Measurements from ENCODE around the gene BRICD5. TPM values are rescaled to one million over a fixed set of nuclear protein-coding genes. Genes with fewer than 3 reads are reported as not detected.

Gene BRICD5
- total RNA-seq, 1 experiment from 2014 or later, result 4.8 TPM

GRCh38 chr16:2206780-2207433, 3.8 kb downstream of the BRICD5 start:
- TF ChIP-seq CTCF (conservative IDR thresholded peaks at IDR 0.05; ENCODE audit: low read depth, low read length), result no peak
- no peak for TF ChIP-seq EZH2phosphoT487 (IDR thresholded peaks at IDR 0.05; ENCODE audit: borderline replicate concordance, low read length)
- TF ChIP-seq EZH2 (IDR thresholded peaks at IDR 0.05; ENCODE audit: low read length, unreplicated experiment), result no peak
- peaks cover 16% of the 10 kb centered on the region for H3K4me1 ChIP-seq (ENCODE audit: insufficient read depth, low read length)
- H3K4me2 ChIP-seq (ENCODE audit: low read length), result peak overlapping the region; percentile 96
- intact Hi-C loops (cut with micrococcal nuclease), result no loop called here
- H3K27me3 ChIP-seq (ENCODE audit: low read length), result no peaks in the 10 kb centered on the region
- DNase-seq, result no peak
- H3K79me2 ChIP-seq (ENCODE audit: low read length), result peaks cover 28% of the 10 kb centered on the region
- no peak overlapping the region for H3K9ac ChIP-seq (ENCODE audit: low read length)
- no peaks in the 10 kb centered on the region for H3F3A ChIP-seq (ENCODE audit: low read length, unreplicated experiment)
- POLR2A ChIA-PET (ENCODE audit: unreplicated experiment), result no interaction called here
- H3K36me3 ChIP-seq (ENCODE audit: low read depth, low read length), result no peaks in the 10 kb centered on the region
- H3K27ac ChIP-seq (ENCODE audit: low read length), result no peak overlapping the region
- CTCF ChIA-PET, result interaction anchor here (0.5 kb wide), 1 partner anchor 11 kb away, joined by 4 read pairs; no protein-coding TSS in a partner anchor
- H3K4me3 ChIP-seq (ENCODE audit: low read length), result peak overlapping the region; percentile 85; the same call in 1 of the 2 replicates
- no peaks in the 10 kb centered on the region for H4K20me1 ChIP-seq (ENCODE audit: low read length)
- H3K9me2 ChIP-seq (replicated peaks; ENCODE audit: low read length), result no peaks in the 10 kb centered on the region
- no peak for ATAC-seq
- no peaks in the 10 kb centered on the region for H3K9me3 ChIP-seq (ENCODE audit: low read length)
- no peak overlapping the region for H2AFZ ChIP-seq (ENCODE audit: low read length)
- BruUV-seq (replicated peaks), result no TSS peak

GRCh38 chr16:2206420-2206779, 4.3 kb downstream of the BRICD5 start:
- no peak for TF ChIP-seq CTCF (conservative IDR thresholded peaks at IDR 0.05; ENCODE audit: low read depth, low read length)
- no peak for TF ChIP-seq EZH2phosphoT487 (IDR thresholded peaks at IDR 0.05; ENCODE audit: borderline replicate concordance, low read length)
- no peak for TF ChIP-seq EZH2 (IDR thresholded peaks at IDR 0.05; ENCODE audit: low read length, unreplicated experiment)
- Histone ChIP-seq H4K20me1 (ENCODE audit: low read length) (no peaks in the 10 kb centered on the region), H3K79me2 (ENCODE audit: low read length) (peaks cover 25% of the 10 kb centered on the region), H3K4me1 (ENCODE audit: insufficient read depth, low read length) (peaks cover 14% of the 10 kb centered on the region), H2AFZ (ENCODE audit: low read length) (no peak overlapping the region), H3K4me2 (ENCODE audit: low read length) (peak overlapping the region; percentile 96), H3F3A (ENCODE audit: low read length, unreplicated experiment) (no peaks in the 10 kb centered on the region), H3K9me2 (replicated peaks; ENCODE audit: low read length) (no peaks in the 10 kb centered on the region), H3K9me3 (ENCODE audit: low read length) (no peaks in the 10 kb centered on the region), H3K27ac (ENCODE audit: low read length) (no peak overlapping the region), H3K36me3 (ENCODE audit: low read depth, low read length) (no peaks in the 10 kb centered on the region), H3K9ac (ENCODE audit: low read length) (peak overlapping the region; percentile 96), H3K27me3 (ENCODE audit: low read length) (no peaks in the 10 kb centered on the region), H3K4me3 (ENCODE audit: low read length) (peak overlapping the region; percentile 85)
- CTCF ChIA-PET, result interaction anchor here (0.5 kb wide), 1 partner anchor 10 kb away, joined by 4 read pairs; no protein-coding TSS in a partner anchor
- DNase-seq, result no peak
- POLR2A ChIA-PET (ENCODE audit: unreplicated experiment), result no interaction called here
- ATAC-seq, result no peak
- BruUV-seq (replicated peaks), result no TSS peak
- intact Hi-C loops (cut with micrococcal nuclease), result no loop called here

- no peaks in the 10 kb centered on the region for H3F3A ChIP-seq (ENCODE audit: low read length, unreplicated experiment)
- peaks cover 25% of the 10 kb centered on the region for H3K79me2 ChIP-seq (ENCODE audit: low read length)
- H4K20me1 ChIP-seq (ENCODE audit: low read length), result no peaks in the 10 kb centered on the region
- no peaks in the 10 kb centered on the region for H3K36me3 ChIP-seq (ENCODE audit: low read depth, low read length)
- ChIA-PET POLR2A (ENCODE audit: unreplicated experiment) (no interaction called here), CTCF (no interaction called here)
- peak overlapping the region; percentile 74 for H2AFZ ChIP-seq (ENCODE audit: low read length)
- no peaks in the 10 kb centered on the region for H3K9me2 ChIP-seq (replicated peaks; ENCODE audit: low read length)
- H3K4me3 ChIP-seq (ENCODE audit: low read length), result peak overlapping the region; percentile 85
- TF ChIP-seq CTCF (conservative IDR thresholded peaks at IDR 0.05; ENCODE audit: low read depth, low read length), result no peak
- no peak for TF ChIP-seq EZH2 (IDR thresholded peaks at IDR 0.05; ENCODE audit: low read length, unreplicated experiment)
- no peak for TF ChIP-seq EZH2phosphoT487 (IDR thresholded peaks at IDR 0.05; ENCODE audit: borderline replicate concordance, low read length)
- peak overlapping the region; percentile 96 for H3K9ac ChIP-seq (ENCODE audit: low read length)
- peaks cover 14% of the 10 kb centered on the region for H3K4me1 ChIP-seq (ENCODE audit: insufficient read depth, low read length)
- no peak for DNase-seq
- H3K27ac ChIP-seq (ENCODE audit: low read length), result peak overlapping the region; percentile 69
- TSS peak; percentile 55 for BruUV-seq (replicated peaks)
- no peaks in the 10 kb centered on the region for H3K27me3 ChIP-seq (ENCODE audit: low read length)
- no peaks in the 10 kb centered on the region for H3K9me3 ChIP-seq (ENCODE audit: low read length)
- H3K4me2 ChIP-seq (ENCODE audit: low read length), result peak overlapping the region; percentile 96
- peak; percentile 41 for ATAC-seq
- intact Hi-C loops (cut with micrococcal nuclease), result no loop called here
Observed at GRCh38 chr16:2205967-2206313, 4.7 kb downstream of the BRICD5 start.
